PC-3 (cell line): ENCODE data around the gene AUTS2. TPM values are rescaled to one million over a fixed set of nuclear protein-coding genes. Genes with fewer than 3 reads are reported as not detected.

Source experiments
- ATAC-seq: fragments of 200-7000 bp; cut with Tn5 transposase; 2 replicates; pipeline ENCODE4 v1.9.1; 2020; ENCODE audit warnings: mild to moderate bottlenecking, moderate library complexity
- BruUV-seq: library from RNA; stranded (reverse); fragments of 400-500 nt; replicated peaks from 2 replicates; lab custom pipeline; 2021; lab: Mats Ljungman, UMichigan
- CTCF ChIA-PET: fragments of 300-600 bp; sonication (Branson Sonifier 250); formaldehyde crosslinking; loops from one replicate; lab custom pipeline; 2022; ENCODE audit warnings: antibody characterized with exemption; lab: Charles Lee
- POLR2A ChIA-PET: fragments of 300-600 bp; sonication (Branson Sonifier 250); formaldehyde crosslinking; loops from one replicate; lab custom pipeline; 2022; ENCODE audit warnings: antibody characterized with exemption; ENCODE audit not compliant: unreplicated experiment; lab: Charles Lee
- DNase-seq: peaks from one replicate; pipeline ENCODE4 v3.0.0-alpha.2; 2015
- H2AFZ ChIP-seq: fragments of 300-600 bp; sonication (generic); 2 replicates; pipeline ENCODE4 v1.6.0; 2016; ENCODE audit warnings: antibody characterized with exemption, low read length
- H3F3A ChIP-seq: fragments of 300-600 bp; sonication (generic); one replicate; pipeline ENCODE4 v1.6.0; 2017; ENCODE audit warnings: antibody characterized with exemption, low read length, control low read depth, mild to moderate bottlenecking; ENCODE audit not compliant: unreplicated experiment
- H3K27ac ChIP-seq: fragments of 300-600 bp; sonication (generic); 2 replicates; pipeline ENCODE4 v1.5.1; 2016; ENCODE audit warnings: mild to moderate bottlenecking, low read length
- H3K27me3 ChIP-seq: fragments of 300-600 bp; sonication (generic); 2 replicates; pipeline ENCODE4 v1.6.1; 2016; ENCODE audit warnings: low read length, mixed read lengths
- H3K36me3 ChIP-seq: fragments of 300-600 bp; sonication (generic); 2 replicates; pipeline ENCODE4 v1.6.1; 2016; ENCODE audit warnings: low read depth, mixed run types, low read length, mixed read lengths
- H3K4me1 ChIP-seq: fragments of 300-600 bp; sonication (generic); 2 replicates; pipeline ENCODE4 v1.5.1; 2016; ENCODE audit warnings: low read length; ENCODE audit not compliant: insufficient read depth
- H3K4me2 ChIP-seq: fragments of 300-600 bp; sonication (generic); 2 replicates; pipeline ENCODE4 v1.6.0; 2016; ENCODE audit warnings: low read length
- H3K4me3 ChIP-seq: fragments of 300-600 bp; sonication (generic); 2 replicates; pipeline ENCODE4 v1.5.1; 2016; ENCODE audit warnings: mild to moderate bottlenecking, low read length, mixed read lengths
- H3K79me2 ChIP-seq: fragments of 300-600 bp; sonication (generic); 2 replicates; pipeline ENCODE4 v1.6.1; 2017; ENCODE audit warnings: low read length, mixed read lengths
- H3K9ac ChIP-seq: fragments of 300-600 bp; sonication (generic); 2 replicates; pipeline ENCODE4 v1.6.0; 2016; ENCODE audit warnings: mild to moderate bottlenecking, low read length
- H3K9me2 ChIP-seq: fragments of 300-600 bp; sonication (generic); replicated peaks from 2 replicates; pipeline ENCODE4 v1.6.1; 2016; ENCODE audit warnings: mixed run types, low read length, mixed read lengths
- H3K9me3 ChIP-seq: fragments of 300-600 bp; sonication (generic); 2 replicates; pipeline ENCODE4 v1.6.1; 2016; ENCODE audit warnings: low read length, mixed read lengths
- H4K20me1 ChIP-seq: fragments of 300-600 bp; sonication (generic); 2 replicates; pipeline ENCODE4 v1.6.1; 2016; ENCODE audit warnings: low read length, mixed read lengths
- CTCF ChIP-seq: fragments of 300-600 bp; sonication (generic); conservative IDR thresholded peaks from 2 replicates; pipeline ENCODE4 v1.5.1; 2017; ENCODE audit warnings: antibody characterized with exemption, low read depth, mild to moderate bottlenecking, low read length
- EZH2 ChIP-seq: fragments of 300-600 bp; sonication (generic); IDR thresholded peaks from one replicate; pipeline ENCODE4 v1.6.1; 2017; ENCODE audit warnings: antibody characterized with exemption, mild to moderate bottlenecking, low read length; ENCODE audit not compliant: unreplicated experiment
- EZH2phosphoT487 ChIP-seq: fragments of 300-600 bp; sonication (generic); IDR thresholded peaks from 2 replicates; pipeline ENCODE4 v1.6.1; 2018; ENCODE audit warnings: mild to moderate bottlenecking, antibody characterized with exemption, low read length, borderline replicate concordance
- intact Hi-C: fragments of 100-400 bp; cut with micrococcal nuclease; formaldehyde crosslinking; loops from 2 replicates; pipeline ENCODE4 v1.9.0; 2023
- total RNA-seq: library from RNA; depleted of rRNA; stranded (reverse); fragments of >200 nt; gene quantifications from 2 replicates; pipeline ENCODE4 v1.2.3, GENCODE V29; 2014

AUTS2 gene
- total RNA-seq, 1 experiment from 2014 or later: not detected

- BruUV-seq: no TSS peak
- Histone ChIP-seq H3K9me3 (no peaks in the 10 kb centered on the region), H4K20me1 (no peaks in the 10 kb centered on the region), H3K4me3 (no peak overlapping the region), H3K4me1 (no peaks in the 10 kb centered on the region), H3K79me2 (no peaks in the 10 kb centered on the region), H3K9ac (no peak overlapping the region), H3K9me2 (no peaks in the 10 kb centered on the region), H3K36me3 (no peaks in the 10 kb centered on the region), H3K27ac (no peak overlapping the region), H3K4me2 (no peak overlapping the region), H3K27me3 (no peaks in the 10 kb centered on the region), H3F3A (no peaks in the 10 kb centered on the region), H2AFZ (no peak overlapping the region)
- POLR2A ChIA-PET: no interaction called here
- intact Hi-C loops: no loop called here
- CTCF ChIA-PET: no interaction called here
- TF ChIP-seq EZH2phosphoT487 (no peak), EZH2 (no peak), CTCF (no peak)
- DNase-seq: no peak
- ATAC-seq: no peak
Observed at GRCh38 chr7:69663911-69664832, 65.9 kb downstream of the AUTS2 start.

- no TSS peak for BruUV-seq
- Histone ChIP-seq H3K27me3 (no peaks in the 10 kb centered on the region), H3K9me3 (no peaks in the 10 kb centered on the region), H3K27ac (no peak overlapping the region), H3K79me2 (no peaks in the 10 kb centered on the region), H3F3A (no peaks in the 10 kb centered on the region), H4K20me1 (no peaks in the 10 kb centered on the region), H3K4me1 (no peaks in the 10 kb centered on the region), H3K4me2 (no peak overlapping the region), H3K4me3 (no peak overlapping the region), H3K9ac (no peak overlapping the region), H2AFZ (no peak overlapping the region), H3K9me2 (no peaks in the 10 kb centered on the region), H3K36me3 (no peaks in the 10 kb centered on the region)
- intact Hi-C loops: no loop called here
- no peak for TF ChIP-seq EZH2phosphoT487
- no peak for DNase-seq
- ChIA-PET CTCF (no interaction called here), POLR2A (interaction anchor here (0.6 kb wide), 1 partner anchor 19 kb away, joined by 3 read pairs; no protein-coding TSS in a partner anchor)
- no peak for ATAC-seq
Observed at GRCh38 chr7:69665369-69665768, 67.1 kb downstream of the AUTS2 start.

- no peaks in the 10 kb centered on the region for H3K79me2 ChIP-seq
- DNase-seq (no peak), ATAC-seq (no peak)
- no TSS peak for BruUV-seq
- no peaks in the 10 kb centered on the region for H3K36me3 ChIP-seq
- H2AFZ ChIP-seq: no peak overlapping the region
- H3K27ac ChIP-seq: no peak overlapping the region
- no peak overlapping the region for H3K9ac ChIP-seq
- ChIA-PET CTCF (no interaction called here), POLR2A (no interaction called here)
- H4K20me1 ChIP-seq: no peaks in the 10 kb centered on the region
- no peak overlapping the region for H3K4me3 ChIP-seq
- H3F3A ChIP-seq: no peaks in the 10 kb centered on the region
- no peaks in the 10 kb centered on the region for H3K9me3 ChIP-seq
- no peaks in the 10 kb centered on the region for H3K27me3 ChIP-seq
- H3K4me1 ChIP-seq: no peaks in the 10 kb centered on the region
- H3K9me2 ChIP-seq: no peaks in the 10 kb centered on the region
- H3K4me2 ChIP-seq: no peak overlapping the region
- intact Hi-C loops: no loop called here
- TF ChIP-seq CTCF: no peak
Observed at GRCh38 chr7:69668339-69668870, 70.1 kb downstream of the AUTS2 start.
